Activated CD8-positive, alpha-beta T cell treated with anti-CD3 and anti-CD28 coated beads for 36 hours (primary cell): ENCODE results near the gene PDGFRA. TPM values are rescaled to one million over a fixed set of nuclear protein-coding genes. Genes with fewer than 3 reads are reported as not detected.
"Not testable (repeated sequence)": the region's sequence is repeated elsewhere in the genome, so short reads cannot be mapped to it uniquely, and the experiment has no call there.

Source experiments
- ATAC-seq: fragments of 200-7000 bp; cut with Tn5 transposase; one replicate; pipeline ENCODE4 v1.10.0; 2021; ENCODE audit warnings: mild to moderate bottlenecking, moderate library complexity
- CTCF ChIA-PET: fragments of 350-600 bp; sonication (Branson Sonifier 250); formaldehyde crosslinking; loops from one replicate; lab custom pipeline; 2021; ENCODE audit warnings: antibody characterized with exemption; lab: Charles Lee
- POLR2A ChIA-PET: fragments of 350-600 bp; sonication (Branson Sonifier 250); formaldehyde crosslinking; loops from one replicate; lab custom pipeline; 2021; ENCODE audit warnings: antibody characterized with exemption; lab: Charles Lee
- DNase-seq: peaks from one replicate; pipeline ENCODE4 v3.0.0-alpha.2; 2020
- H3K27ac Mint-ChIP-seq: one replicate; pipeline ENCODE4 v1.8.0; 2021; ENCODE audit warnings: mild to moderate bottlenecking, mixed read lengths
- H3K27me3 Mint-ChIP-seq: one replicate; pipeline ENCODE4 v1.8.0; 2021; ENCODE audit warnings: mixed read lengths
- H3K36me3 Mint-ChIP-seq: one replicate; pipeline ENCODE4 v1.8.0; 2021; ENCODE audit warnings: low read depth, mixed read lengths
- H3K4me1 Mint-ChIP-seq: one replicate; pipeline ENCODE4 v1.8.0; 2021; ENCODE audit warnings: low read depth, mixed read lengths
- H3K4me3 Mint-ChIP-seq: one replicate; pipeline ENCODE4 v1.8.0; 2021; ENCODE audit warnings: mild to moderate bottlenecking, moderate library complexity, mixed read lengths
- H3K9me3 Mint-ChIP-seq: one replicate; pipeline ENCODE4 v1.8.0; 2021; ENCODE audit warnings: mixed read lengths
- CTCF ChIP-seq: fragments of 200-600 bp; IDR thresholded peaks from one replicate; pipeline ENCODE4 v1.8.0; 2022; ENCODE audit warnings: antibody characterized with exemption, mild to moderate bottlenecking
- intact Hi-C: fragments of 100-400 bp; cut with micrococcal nuclease; formaldehyde crosslinking; loops from one replicate; pipeline ENCODE4 v1.10.0; 2022
- total RNA-seq, 2 experiments: library from RNA; stranded (reverse); gene quantifications; one replicate each; pipeline ENCODE4 v1.2.3, GENCODE V29; 2021

Gene PDGFRA
- total RNA-seq, 2 experiments from 2014 or later: not detected

- Mint-ChIP-seq H3K9me3 (no peaks in the 10 kb centered on the region), H3K27me3 (peaks cover 19% of the 10 kb centered on the region), H3K4me1 (peaks cover 5% of the 10 kb centered on the region), H3K4me3 (no peak overlapping the region), H3K27ac (no peak overlapping the region), H3K36me3 (no peaks in the 10 kb centered on the region)
- ChIA-PET POLR2A (no interaction called here), CTCF (no interaction called here)
- no peak for DNase-seq
- intact Hi-C loops: loop anchor here (10.0 kb wide), 3 partner anchors 534 to 1864 kb away; no protein-coding TSS in a partner anchor
- no peak for ATAC-seq
- TF ChIP-seq CTCF: no peak
These were observed 9.3 kb downstream of the PDGFRA start for GRCh38 chr4:54238389-54238788.

- H3K27ac Mint-ChIP-seq, H3K36me3 Mint-ChIP-seq, H3K4me1 Mint-ChIP-seq, intact Hi-C loops, H3K9me3 Mint-ChIP-seq, ATAC-seq, POLR2A ChIA-PET, H3K4me3 Mint-ChIP-seq, DNase-seq: not testable (repeated sequence)
- peaks cover 13% of the 10 kb centered on the region for H3K27me3 Mint-ChIP-seq
- CTCF ChIA-PET: interaction anchor here (1.2 kb wide), 1 partner anchor 9 kb away, joined by 5 read pairs; no protein-coding TSS in a partner anchor
These were observed 12.3 kb downstream of the PDGFRA start for GRCh38 chr4:54241268-54241823.

- POLR2A ChIA-PET, H3K4me1 Mint-ChIP-seq, DNase-seq, H3K9me3 Mint-ChIP-seq, H3K4me3 Mint-ChIP-seq, CTCF ChIA-PET, H3K36me3 Mint-ChIP-seq, H3K27ac Mint-ChIP-seq, ATAC-seq, intact Hi-C loops: not testable (repeated sequence)
- peaks cover 13% of the 10 kb centered on the region for H3K27me3 Mint-ChIP-seq
These were observed 14.4 kb downstream of the PDGFRA start for GRCh38 chr4:54243541-54243940.

DNA sequence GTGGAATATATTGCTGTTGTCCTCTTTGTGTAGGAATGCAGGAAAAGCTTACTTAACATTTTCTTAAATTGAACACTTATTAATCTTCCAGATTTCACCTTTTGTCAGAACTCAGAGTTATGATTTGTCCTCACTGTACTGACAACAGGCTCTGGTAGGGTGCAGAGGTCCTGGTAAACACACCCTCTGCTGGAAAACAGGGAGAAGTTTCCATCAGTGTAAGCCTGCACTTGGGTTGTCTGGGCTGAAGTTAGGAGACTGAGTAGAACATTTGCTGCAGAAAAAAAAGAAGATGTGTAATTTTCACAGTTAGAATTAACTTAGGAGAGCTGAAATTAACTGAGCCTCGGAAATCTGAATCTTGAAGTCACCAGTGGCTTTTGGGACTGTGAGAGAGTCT, 23.2 kb downstream of the PDGFRA start:
- H3K36me3 Mint-ChIP-seq, H3K27me3 Mint-ChIP-seq, DNase-seq, H3K9me3 Mint-ChIP-seq, H3K27ac Mint-ChIP-seq, H3K4me1 Mint-ChIP-seq, intact Hi-C loops, ATAC-seq, H3K4me3 Mint-ChIP-seq, POLR2A ChIA-PET: not testable (repeated sequence)
- CTCF ChIA-PET: interaction anchor here (0.8 kb wide), 1 partner anchor 18 kb away, joined by 3 read pairs; no protein-coding TSS in a partner anchor

DNA sequence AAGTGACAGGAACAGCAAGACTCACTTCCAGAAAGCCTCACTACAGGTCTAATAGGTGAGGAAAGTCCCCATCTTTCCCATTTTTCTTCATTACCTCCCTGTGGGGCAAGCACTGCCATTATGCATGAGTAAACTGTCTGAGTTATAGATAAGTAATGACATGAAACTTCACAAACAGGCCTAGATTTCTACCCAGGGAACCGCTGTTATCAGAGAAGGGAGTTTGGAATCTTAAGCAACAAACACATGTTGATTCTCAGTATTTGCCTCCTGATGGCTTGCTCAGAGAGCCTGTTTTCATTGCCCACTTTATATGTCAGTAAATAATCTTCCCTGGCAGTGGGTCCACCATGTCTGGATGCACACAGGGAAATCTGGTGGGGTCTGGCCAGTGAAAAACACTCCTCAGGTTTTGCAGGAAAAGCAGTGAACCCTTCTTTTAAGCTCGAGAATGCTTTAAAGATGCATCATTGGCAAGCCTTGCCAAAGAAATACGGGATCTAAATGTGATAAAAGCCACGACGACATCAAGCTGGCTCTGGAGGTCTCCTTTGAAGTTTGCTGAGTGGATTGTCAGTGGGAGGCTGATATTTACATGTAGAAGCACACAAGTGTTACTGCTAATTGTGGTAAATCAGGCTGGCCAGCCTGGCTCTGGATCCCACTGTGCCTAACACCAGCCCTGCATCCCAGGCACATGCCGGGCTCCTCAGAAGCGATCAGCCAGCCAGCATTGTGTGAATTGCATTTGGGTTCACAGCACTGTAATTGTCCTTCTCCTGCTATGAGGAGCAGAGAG, 25.2 kb downstream of the PDGFRA start:
- POLR2A ChIA-PET: no interaction called here
- Mint-ChIP-seq H3K27ac (no peak overlapping the region), H3K4me3 (no peak overlapping the region), H3K4me1 (no peaks in the 10 kb centered on the region), H3K27me3 (peaks cover 5% of the 10 kb centered on the region), H3K36me3 (no peaks in the 10 kb centered on the region), H3K9me3 (no peaks in the 10 kb centered on the region)
- no peak for TF ChIP-seq CTCF
- intact Hi-C loops: no loop called here
- CTCF ChIA-PET: no interaction called here
- ATAC-seq (no peak), DNase-seq (no peak)

GRCh38 chr4:54254915-54255246, 25.8 kb downstream of the PDGFRA start:
- H3K9me3 Mint-ChIP-seq: no peaks in the 10 kb centered on the region
- no peak for TF ChIP-seq CTCF
- no peak overlapping the region for H3K4me3 Mint-ChIP-seq
- DNase-seq (no peak), ATAC-seq (no peak)
- ChIA-PET CTCF (no interaction called here), POLR2A (no interaction called here)
- no peaks in the 10 kb centered on the region for H3K4me1 Mint-ChIP-seq
- no peak overlapping the region for H3K27ac Mint-ChIP-seq
- intact Hi-C loops: no loop called here
- peaks cover 6% of the 10 kb centered on the region for H3K27me3 Mint-ChIP-seq
- no peaks in the 10 kb centered on the region for H3K36me3 Mint-ChIP-seq
